Right lobe of liver (tissue), 4 donors: ENCODE results near the gene NDOR1.

Source experiments
- CTCF ChIP-seq, 4 donors: fragments of 200-600 bp in 3 of 4; fragments of 450-650 bp in 1 of 4; IDR thresholded peaks; one replicate each; pipeline versions ENCODE4 v1.5.1 to v1.8.0; 2016 to 2022; ENCODE audit warnings: antibody characterized with exemption in 4 of 4, mild to moderate bottlenecking in 2 of 4
- POLR2A ChIP-seq: fragments of 450-650 bp; IDR thresholded peaks from one replicate; pipeline ENCODE4 v1.6.1; 2017; ENCODE audit warnings: antibody characterized with exemption, mild to moderate bottlenecking
- donor health status: DM: no; HTN: no; CAD: no.
- donor health status: DM: no; HTN: no; CAD: no.
- donor health status: DM: no; HTN: yes; CAD: no.

- TF ChIP-seq CTCF (IDR thresholded peaks at IDR 0.05) (no peak), POLR2A (no peak)
Observed at GRCh38 chr9:137266162-137266527, 60.6 kb downstream of the NDOR1 start.
